A549 (cell line): ENCODE results near the gene BCAP29. TPM values are rescaled to one million over a fixed set of nuclear protein-coding genes. Genes with fewer than 3 reads are reported as not detected.

ENCODE experiments used
- ATAC-seq, 2 experiments: fragments of 200-7000 bp in 1 of 2; fragments of >200 bp in 1 of 2; cut with Nextera tagmentation in 1 of 2; cut with Tn5 transposase in 1 of 2; 3 replicates each; pipeline versions ENCODE4 v1.8.0 to v1.9.1; 2018 to 2020; ENCODE audit warnings: mild to moderate bottlenecking in 1 of 2, moderate library complexity in 1 of 2
- CTCF ChIA-PET: fragments of 300-600 bp; sonication (Branson Sonifier 250); formaldehyde crosslinking; extraction: SDS; loops from one replicate; lab custom pipeline; 2021; ENCODE audit warnings: antibody characterized with exemption, inconsistent platforms; lab: Yijun Ruan, JAX
- POLR2A ChIA-PET: fragments of 350-600 bp; formaldehyde crosslinking; extraction: SDS; loops from one replicate; lab custom pipeline; 2021; ENCODE audit warnings: antibody characterized with exemption, inconsistent platforms; lab: Yijun Ruan, JAX
- DNase-seq, 2 experiments: peaks; one replicate each; pipeline versions ENCODE4 v3.0.0 to v3.0.0-alpha.2; 2011 to 2016; ENCODE audit warnings: low read depth in 1 of 2, low spot score in 1 of 2
- FAIRE-seq: peaks from 2 replicates; lab custom pipeline; 2011; peaks lifted over from hg19 to GRCh38; lab: Jason Lieb, UNC
- H3K27ac ChIP-seq, 2 experiments: fragments of >200 bp; sonication (Bioruptor Twin); formaldehyde crosslinking; 3 replicates each; pipeline ENCODE4 v1.5.1; 2016 to 2017
- H3K4me1 ChIP-seq: fragments of >200 bp; sonication (Bioruptor Twin); formaldehyde crosslinking; 3 replicates; pipeline ENCODE4 v1.6.1; 2016
- H3K4me2 ChIP-seq: fragments of >200 bp; sonication (Bioruptor Twin); formaldehyde crosslinking; 3 replicates; pipeline ENCODE4 v1.6.1; 2016
- H3K4me3 ChIP-seq: fragments of >200 bp; sonication (Bioruptor Twin); formaldehyde crosslinking; 3 replicates; pipeline ENCODE4 v1.5.1; 2016
- H3K9me3 ChIP-seq: fragments of >200 bp; sonication (Bioruptor Twin); formaldehyde crosslinking; 3 replicates; pipeline ENCODE4 v1.6.1; 2016
- BHLHE40 ChIP-seq: IDR thresholded peaks from 2 replicates; pipeline ENCODE4 v1.6.1; 2012; ENCODE audit warnings: low read depth, low read length, inconsistent platforms
- CBX8 ChIP-seq: fragments of 200-600 bp; sonication (generic); IDR thresholded peaks from 2 replicates; pipeline ENCODE4 v1.6.1; 2016
- CEBPB ChIP-seq, 2 experiments: fragments of >200 bp in 1 of 2; sonication (Bioruptor Twin) in 1 of 2; formaldehyde crosslinking in 1 of 2; IDR thresholded peaks; 2 replicates each; pipeline ENCODE4 v1.6.1; 2012 to 2016
- EP300 ChIP-seq, 2 experiments: fragments of >200 bp; sonication (Bioruptor Twin); formaldehyde crosslinking; IDR thresholded peaks; 2 replicates in 1 of 2; 3 replicates in 1 of 2; pipeline ENCODE4 v1.6.1; 2016 to 2017
- GATA3 ChIP-seq: IDR thresholded peaks from 2 replicates; pipeline ENCODE4 v1.6.1; 2012; ENCODE audit warnings: borderline replicate concordance
- HDAC2 ChIP-seq: fragments of 200-600 bp; sonication (generic); IDR thresholded peaks from 2 replicates; pipeline ENCODE4 v1.6.1; 2016
- HEYL ChIP-seq: fragments of 250-450 bp; sonication (Bioruptor Pico); IDR thresholded peaks from 2 replicates; pipeline ENCODE4 v1.8.0; 2021; ENCODE audit warnings: mild to moderate bottlenecking, moderate library complexity
- HOXB13 ChIP-seq: fragments of 250-450 bp; sonication (Bioruptor Pico); IDR thresholded peaks from 2 replicates; pipeline ENCODE4 v1.5.0; 2020; ENCODE audit warnings: low read depth, mild to moderate bottlenecking, moderate library complexity
- HOXB5 ChIP-seq: fragments of 250-450 bp; sonication (Bioruptor Pico); IDR thresholded peaks from 2 replicates; pipeline ENCODE4 v1.5.0; 2020; ENCODE audit warnings: mild to moderate bottlenecking, moderate library complexity
- JUN ChIP-seq, 2 experiments: fragments of >200 bp; sonication (Bioruptor Twin); formaldehyde crosslinking; IDR thresholded peaks; 2 replicates in 1 of 2; 3 replicates in 1 of 2; pipeline ENCODE4 v1.6.1; 2016 to 2017
- JUNB ChIP-seq: fragments of >200 bp; sonication (Bioruptor Twin); formaldehyde crosslinking; IDR thresholded peaks from 2 replicates; pipeline ENCODE4 v1.6.1; 2016
- KDM1A ChIP-seq: fragments of 200-600 bp; sonication (generic); IDR thresholded peaks from 2 replicates; pipeline ENCODE4 v1.6.1; 2016; ENCODE audit warnings: low read depth, mild to moderate bottlenecking
- KDM5A ChIP-seq: fragments of 200-600 bp; sonication (generic); IDR thresholded peaks from 2 replicates; pipeline ENCODE4 v1.6.1; 2016; ENCODE audit warnings: antibody characterized with exemption, mild to moderate bottlenecking
- NFE2L2 ChIP-seq: fragments of 150-350 bp; conservative IDR thresholded peaks from 2 replicates; pipeline ENCODE4 v1.6.1; 2014; ENCODE audit warnings: low read length
- NPAS2 ChIP-seq: fragments of 250-450 bp; sonication (Bioruptor Pico); IDR thresholded peaks from 2 replicates; pipeline ENCODE4 v1.8.0; 2022; ENCODE audit warnings: mild to moderate bottlenecking, moderate library complexity, borderline replicate concordance
- POLR2A ChIP-seq: IDR thresholded peaks from 2 replicates; pipeline ENCODE4 v1.6.1; 2012; ENCODE audit warnings: mild to moderate bottlenecking, low read length
- RAD21 ChIP-seq, 2 experiments: fragments of >200 bp in 1 of 2; sonication (Bioruptor Twin) in 1 of 2; formaldehyde crosslinking in 1 of 2; IDR thresholded peaks in 1 of 2; conservative IDR thresholded peaks in 1 of 2; 2 replicates in 1 of 2; 3 replicates in 1 of 2; pipeline ENCODE4 v1.6.1; 2012 to 2018; ENCODE audit warnings: inconsistent platforms in 1 of 2
- RARB ChIP-seq: fragments of 250-450 bp; sonication (Bioruptor Pico); IDR thresholded peaks from 2 replicates; pipeline ENCODE4 v1.8.0; 2021; ENCODE audit warnings: mild to moderate bottlenecking, moderate library complexity
- RFX5 ChIP-seq: fragments of 450-650 bp; IDR thresholded peaks from 2 replicates; pipeline ENCODE4 v1.7.1; 2014; ENCODE audit warnings: antibody characterized with exemption, mild to moderate bottlenecking, moderate library complexity
- SMC3 ChIP-seq: fragments of >200 bp; sonication (Bioruptor Twin); formaldehyde crosslinking; IDR thresholded peaks from 3 replicates; pipeline ENCODE4 v1.6.1; 2018; ENCODE audit warnings: inconsistent platforms
- TFCP2L1 ChIP-seq: fragments of 250-450 bp; sonication (Bioruptor Pico); IDR thresholded peaks from 2 replicates; pipeline ENCODE4 v1.5.0; 2021; ENCODE audit warnings: mild to moderate bottlenecking
- TP53 ChIP-seq: fragments of 250-450 bp; sonication (Bioruptor Pico); IDR thresholded peaks from 2 replicates; pipeline ENCODE4 v1.5.0; 2021; ENCODE audit warnings: mild to moderate bottlenecking, moderate library complexity
- ZC3H11A ChIP-seq: fragments of 450-650 bp; IDR thresholded peaks from 2 replicates; pipeline ENCODE4 v1.6.1; 2014; ENCODE audit warnings: antibody characterized with exemption, mild to moderate bottlenecking
- ZFP36 ChIP-seq: fragments of 450-650 bp; IDR thresholded peaks from 2 replicates; pipeline ENCODE4 v1.6.1; 2014; ENCODE audit warnings: borderline replicate concordance; ENCODE audit not compliant: partially characterized antibody
- ZSCAN20 ChIP-seq: fragments of 250-450 bp; sonication (Bioruptor Pico); IDR thresholded peaks from 2 replicates; pipeline ENCODE4 v1.8.0; 2022; ENCODE audit warnings: mild to moderate bottlenecking, moderate library complexity
- polyA plus RNA-seq, 4 experiments: library from polyadenylated mRNA; depleted of rRNA in 3 of 4; stranded (reverse); fragments of >200 nt; fragmentation: RNase III in 1 of 4; extraction: RNeasy Plus Mini Kit Qiagen cat#74134 plus additional on column Dnase treatment in 1 of 4; gene quantifications; 2 replicates in 3 of 4; 3 replicates in 1 of 4; pipeline ENCODE4 v1.2.3, GENCODE V29; 2011 to 2017
- TF ChIP-seq, protein P1 (sequence below): fragments of 250-450 bp; sonication (Bioruptor Pico); IDR thresholded peaks from 2 replicates; pipeline ENCODE4 v1.5.0; 2020; ENCODE audit warnings: low read depth, mild to moderate bottlenecking, moderate library complexity
- TF ChIP-seq, protein P2 (sequence below): fragments of >200 bp; sonication (Bioruptor Twin); formaldehyde crosslinking; IDR thresholded peaks from 3 replicates; pipeline ENCODE4 v1.5.1; 2016
- TF ChIP-seq, protein P3 (sequence below): fragments of 150-350 bp; IDR thresholded peaks from 2 replicates; pipeline ENCODE4 v1.6.1; 2014; ENCODE audit warnings: low read depth, mild to moderate bottlenecking, low read length
- TF ChIP-seq, protein P4 (sequence below): fragments of 250-450 bp; sonication (Bioruptor Pico); IDR thresholded peaks from 2 replicates; pipeline ENCODE4 v1.5.0; 2021; ENCODE audit warnings: mild to moderate bottlenecking, moderate library complexity, borderline replicate concordance

The BCAP29 gene
- polyA plus RNA-seq, 2 of the 4 experiments (the other 2 are of a cell fraction): 38.0 to 66.9 TPM

DNA sequence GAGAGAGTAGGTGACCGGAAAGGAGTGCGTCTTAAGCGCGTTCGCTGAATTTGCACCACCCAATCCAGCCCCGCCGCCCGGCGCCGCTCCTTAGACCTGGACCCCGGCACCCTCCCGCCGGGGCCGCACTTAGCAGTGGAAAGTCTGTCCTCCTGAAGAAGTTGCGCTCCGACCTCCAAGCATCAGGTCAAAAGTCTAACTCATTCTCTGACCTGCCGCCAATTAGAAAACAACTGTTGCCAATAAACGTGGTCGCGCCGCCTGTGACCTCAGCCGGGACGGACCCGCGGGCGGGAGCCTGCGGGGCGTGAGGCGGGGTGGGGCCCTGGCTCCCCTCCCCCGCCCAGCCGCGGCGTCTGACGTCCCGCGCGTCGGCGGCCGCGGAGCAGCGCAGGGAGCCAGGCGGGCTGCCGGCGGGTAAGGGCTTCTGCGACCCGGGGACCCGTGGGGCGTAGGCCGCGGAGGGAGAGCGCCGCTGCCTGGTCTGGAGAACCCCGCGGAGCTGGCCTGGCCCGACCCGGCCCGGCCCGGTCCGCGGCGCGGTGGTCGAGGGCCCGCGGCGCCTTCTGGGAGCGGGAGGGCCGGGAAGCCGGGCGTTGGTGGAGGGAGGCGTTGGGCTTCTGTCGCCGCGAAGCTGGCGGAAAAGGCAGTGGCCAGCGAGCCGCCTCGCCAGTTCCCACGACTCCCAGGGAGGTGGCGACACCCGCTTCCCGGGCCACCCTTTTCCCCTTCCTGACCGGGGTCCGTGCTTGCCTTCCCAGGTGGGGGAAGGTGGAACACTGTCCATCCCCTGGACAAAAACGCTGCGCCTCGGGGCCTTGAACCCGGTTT, at the start of gene BCAP29 (continued):
- peak; percentile 61; the same call in 1 of the 2 replicates for TF ChIP-seq HOXB5 (CRISPR knock-in tag)
- no peak for TF ChIP-seq HOXB13 (CRISPR knock-in tag)
- TF ChIP-seq POLR2A: peak; percentile 75
- no peak for TF ChIP-seq TFCP2L1 (CRISPR knock-in tag)
- TF ChIP-seq JUNB: no peak
- TF ChIP-seq, protein P1, sequence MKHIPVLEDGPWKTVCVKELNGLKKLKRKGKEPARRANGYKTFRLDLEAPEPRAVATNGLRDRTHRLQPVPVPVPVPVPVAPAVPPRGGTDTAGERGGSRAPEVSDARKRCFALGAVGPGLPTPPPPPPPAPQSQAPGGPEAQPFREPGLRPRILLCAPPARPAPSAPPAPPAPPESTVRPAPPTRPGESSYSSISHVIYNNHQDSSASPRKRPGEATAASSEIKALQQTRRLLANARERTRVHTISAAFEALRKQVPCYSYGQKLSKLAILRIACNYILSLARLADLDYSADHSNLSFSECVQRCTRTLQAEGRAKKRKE (CRISPR knock-in tag): peak; percentile 39; the same call in 1 of the 2 replicates
- no peak for TF ChIP-seq RFX5
- no peak; the same call in 1 of the 3 replicates for TF ChIP-seq SMC3
- no peak; a peak in 1 of 5 replicates for TF ChIP-seq RAD21 (conservative IDR thresholded peaks at IDR 0.05 in 1 of 2, IDR thresholded peaks at IDR 0.05 in 1 of 2)
- no peak for TF ChIP-seq HDAC2
- peak; percentile 75 to 95; a peak in 4 of 5 replicates for TF ChIP-seq JUN (IDR thresholded peaks at IDR 0.05)
- no peak for TF ChIP-seq NFE2L2
- peak; percentile 48; the same call in 1 of the 2 replicates for TF ChIP-seq TP53 (CRISPR knock-in tag)
- TF ChIP-seq, protein P2, sequence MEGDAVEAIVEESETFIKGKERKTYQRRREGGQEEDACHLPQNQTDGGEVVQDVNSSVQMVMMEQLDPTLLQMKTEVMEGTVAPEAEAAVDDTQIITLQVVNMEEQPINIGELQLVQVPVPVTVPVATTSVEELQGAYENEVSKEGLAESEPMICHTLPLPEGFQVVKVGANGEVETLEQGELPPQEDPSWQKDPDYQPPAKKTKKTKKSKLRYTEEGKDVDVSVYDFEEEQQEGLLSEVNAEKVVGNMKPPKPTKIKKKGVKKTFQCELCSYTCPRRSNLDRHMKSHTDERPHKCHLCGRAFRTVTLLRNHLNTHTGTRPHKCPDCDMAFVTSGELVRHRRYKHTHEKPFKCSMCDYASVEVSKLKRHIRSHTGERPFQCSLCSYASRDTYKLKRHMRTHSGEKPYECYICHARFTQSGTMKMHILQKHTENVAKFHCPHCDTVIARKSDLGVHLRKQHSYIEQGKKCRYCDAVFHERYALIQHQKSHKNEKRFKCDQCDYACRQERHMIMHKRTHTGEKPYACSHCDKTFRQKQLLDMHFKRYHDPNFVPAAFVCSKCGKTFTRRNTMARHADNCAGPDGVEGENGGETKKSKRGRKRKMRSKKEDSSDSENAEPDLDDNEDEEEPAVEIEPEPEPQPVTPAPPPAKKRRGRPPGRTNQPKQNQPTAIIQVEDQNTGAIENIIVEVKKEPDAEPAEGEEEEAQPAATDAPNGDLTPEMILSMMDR: peak; percentile 27; the same call in 2 of the 3 replicates

DNA sequence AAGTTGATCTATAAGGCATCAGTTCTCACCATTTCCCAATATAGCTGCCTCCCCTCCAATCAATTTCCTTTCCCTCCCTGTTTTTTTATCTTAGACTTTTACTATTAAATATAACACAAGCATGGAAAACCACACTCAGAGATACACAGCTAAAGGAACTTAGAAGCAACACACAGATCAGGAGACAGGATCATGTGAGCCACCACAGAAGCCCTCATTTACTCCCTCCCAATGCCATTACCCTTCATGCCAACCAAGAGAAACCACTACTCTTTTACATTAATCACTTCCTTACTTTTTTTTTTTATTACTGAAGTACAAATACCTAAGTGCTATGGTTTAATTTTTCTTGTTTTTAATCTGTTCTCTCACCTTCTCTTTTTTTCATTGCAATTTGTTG, 49.3 kb upstream of the BCAP29 start:
- H3K27ac ChIP-seq: no peak overlapping the region
- ATAC-seq: no peak
- ChIA-PET POLR2A (interaction anchor here (0.7 kb wide), 1 partner anchor 214 kb away, joined by 4 read pairs; no protein-coding TSS in a partner anchor), CTCF (interaction anchor here (1.4 kb wide), 1 partner anchor 68 kb away, joined by 3 read pairs; no protein-coding TSS in a partner anchor)
- no peak overlapping the region for H3K4me2 ChIP-seq
- no peaks in the 10 kb centered on the region for H3K9me3 ChIP-seq
- DNase-seq: no peak
- TF ChIP-seq, protein P3, sequence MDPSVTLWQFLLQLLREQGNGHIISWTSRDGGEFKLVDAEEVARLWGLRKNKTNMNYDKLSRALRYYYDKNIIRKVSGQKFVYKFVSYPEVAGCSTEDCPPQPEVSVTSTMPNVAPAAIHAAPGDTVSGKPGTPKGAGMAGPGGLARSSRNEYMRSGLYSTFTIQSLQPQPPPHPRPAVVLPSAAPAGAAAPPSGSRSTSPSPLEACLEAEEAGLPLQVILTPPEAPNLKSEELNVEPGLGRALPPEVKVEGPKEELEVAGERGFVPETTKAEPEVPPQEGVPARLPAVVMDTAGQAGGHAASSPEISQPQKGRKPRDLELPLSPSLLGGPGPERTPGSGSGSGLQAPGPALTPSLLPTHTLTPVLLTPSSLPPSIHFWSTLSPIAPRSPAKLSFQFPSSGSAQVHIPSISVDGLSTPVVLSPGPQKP: no peak
- TF ChIP-seq ZC3H11A: no peak
- TF ChIP-seq GATA3: no peak
- no peak for TF ChIP-seq HDAC2
- TF ChIP-seq HOXB13 (CRISPR knock-in tag): no peak
- no peak overlapping the region for H3K4me3 ChIP-seq
- FAIRE-seq: no peak
- H3K4me1 ChIP-seq: 0 out of 3 replicates have a peak, but pooled peaks cover 5% of the 10 kb centered on the region

DNA sequence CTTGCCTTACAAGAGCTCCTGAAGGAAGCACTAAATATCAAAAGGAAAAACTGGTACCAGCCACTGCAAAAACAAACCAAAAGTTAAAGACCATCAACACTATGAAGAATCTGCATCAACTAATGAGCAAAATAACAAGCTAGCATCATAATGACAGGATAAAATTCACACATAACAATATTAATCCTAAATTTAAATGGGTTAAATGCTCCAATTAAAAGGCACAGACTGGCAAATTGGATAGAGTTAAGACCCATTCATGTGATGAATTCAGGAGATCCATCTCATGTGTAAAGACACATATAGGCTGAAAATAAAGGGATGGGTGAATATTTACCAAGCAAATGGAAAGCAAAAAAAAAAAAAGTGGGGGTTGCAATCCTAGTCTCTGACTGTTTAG, 45.9 kb upstream of the BCAP29 start:
- FAIRE-seq (no peak), ATAC-seq (no peak), DNase-seq (no peak)
- H3K4me3 ChIP-seq: no peak overlapping the region
- peaks cover 7% of the 10 kb centered on the region; the same call in 1 of the 3 replicates for H3K9me3 ChIP-seq
- TF ChIP-seq BHLHE40 (no peak), RFX5 (no peak), EP300 (IDR thresholded peaks at IDR 0.05) (no peak), KDM1A (no peak), NPAS2 (CRISPR knock-in tag) (no peak), RARB (no peak), HDAC2 (no peak), ZFP36 (no peak), CEBPB (IDR thresholded peaks at IDR 0.05) (no peak), POLR2A (no peak), ZSCAN20 (no peak), HEYL (CRISPR knock-in tag) (no peak), KDM5A (no peak), CBX8 (no peak)
- TF ChIP-seq, protein P3: no peak
- TF ChIP-seq, protein P4, sequence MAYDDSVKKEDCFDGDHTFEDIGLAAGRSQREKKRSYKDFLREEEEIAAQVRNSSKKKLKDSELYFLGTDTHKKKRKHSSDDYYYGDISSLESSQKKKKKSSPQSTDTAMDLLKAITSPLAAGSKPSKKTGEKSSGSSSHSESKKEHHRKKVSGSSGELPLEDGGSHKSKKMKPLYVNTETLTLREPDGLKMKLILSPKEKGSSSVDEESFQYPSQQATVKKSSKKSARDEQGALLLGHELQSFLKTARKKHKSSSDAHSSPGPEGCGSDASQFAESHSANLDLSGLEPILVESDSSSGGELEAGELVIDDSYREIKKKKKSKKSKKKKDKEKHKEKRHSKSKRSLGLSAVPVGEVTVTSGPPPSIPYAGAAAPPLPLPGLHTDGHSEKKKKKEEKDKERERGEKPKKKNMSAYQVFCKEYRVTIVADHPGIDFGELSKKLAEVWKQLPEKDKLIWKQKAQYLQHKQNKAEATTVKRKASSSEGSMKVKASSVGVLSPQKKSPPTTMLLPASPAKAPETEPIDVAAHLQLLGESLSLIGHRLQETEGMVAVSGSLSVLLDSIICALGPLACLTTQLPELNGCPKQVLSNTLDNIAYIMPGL: no peak
- no peaks in the 10 kb centered on the region for H3K4me1 ChIP-seq
- no peak overlapping the region for H3K4me2 ChIP-seq
- H3K27ac ChIP-seq: no peak overlapping the region
- ChIA-PET CTCF (interaction anchor here (0.6 kb wide), 1 partner anchor 74 kb away, joined by 3 read pairs; no protein-coding TSS in a partner anchor), POLR2A (no interaction called here)
